Neuron (in vitro differentiated cells): ENCODE results near the gene C18orf63.

Experiments
- H2AFZ ChIP-seq: one replicate; pipeline ENCODE4 v1.6.1; 2013; ENCODE audit warnings: low read depth, mild to moderate bottlenecking, inconsistent platforms, low read length, moderate library complexity
- H3K27me3 ChIP-seq: one replicate; pipeline ENCODE4 v1.6.1; 2013; ENCODE audit warnings: low read length; ENCODE audit not compliant: insufficient read depth
- H3K36me3 ChIP-seq: one replicate; pipeline ENCODE4 v1.6.1; 2013; ENCODE audit warnings: low read length; ENCODE audit not compliant: insufficient read depth
- H3K4me1 ChIP-seq: one replicate; pipeline ENCODE4 v1.6.1; 2013; ENCODE audit warnings: low read length; ENCODE audit not compliant: insufficient read depth
- H3K4me3 ChIP-seq: 2 replicates; pipeline ENCODE4 v1.5.1; 2013; ENCODE audit warnings: mild to moderate bottlenecking, low read length, moderate library complexity
- H3K9me3 ChIP-seq: one replicate; pipeline ENCODE4 v1.6.1; 2013; ENCODE audit warnings: low read length

Gene C18orf63

DNA sequence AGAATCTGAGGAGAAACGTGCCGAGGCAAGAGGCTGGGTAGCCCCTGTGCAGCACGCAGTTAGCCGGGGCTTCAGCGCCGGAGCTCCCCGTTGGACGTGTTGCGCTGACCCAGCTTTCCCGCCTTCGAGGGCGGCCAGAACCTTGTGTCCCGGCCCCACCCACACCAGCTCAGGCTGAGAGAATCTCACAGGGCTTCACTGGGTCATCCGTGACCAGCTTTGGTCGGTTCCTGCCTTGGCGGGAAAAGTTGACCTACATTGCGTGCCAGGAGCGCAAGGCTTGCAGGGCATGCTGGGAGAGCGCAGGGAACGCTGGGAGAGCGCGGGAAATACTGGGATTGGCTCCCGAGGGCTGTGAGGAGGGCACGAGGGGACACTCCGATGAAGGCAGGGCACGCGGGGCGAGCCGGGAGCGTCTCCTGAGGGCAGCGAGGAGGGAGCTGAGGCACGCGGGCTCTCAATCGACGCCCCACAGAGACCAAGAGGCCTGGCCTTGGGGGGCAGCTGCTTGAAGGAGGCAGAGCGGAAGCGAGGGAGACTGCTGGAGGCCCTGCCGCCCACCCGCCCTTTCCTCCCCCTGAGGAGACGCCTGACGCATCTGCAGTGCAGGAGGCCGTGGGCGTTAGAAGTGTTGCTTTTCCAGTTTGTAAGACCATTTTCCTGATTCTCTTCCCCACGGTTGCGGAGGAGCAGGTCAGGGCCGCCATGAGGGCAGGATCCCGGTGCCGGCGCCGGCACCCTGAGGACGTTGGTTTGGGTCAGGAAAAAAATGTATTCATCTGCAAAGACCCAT lies at the start of gene C18orf63:
Gene C18orf63 (plus strand): TSS at position 376 of the 793 bp plus-strand sequence. CDS start 2,027 bp downstream, outside the sequence.
- no peak within 1 kb of the TSS for H3K4me3 ChIP-seq
- no peaks in the 10 kb centered on the region for H3K9me3 ChIP-seq
- no peaks in the 10 kb centered on the region for H3K4me1 ChIP-seq
- no peaks in the 10 kb centered on the region for H3K27me3 ChIP-seq
- no peaks in the 10 kb centered on the region for H3K36me3 ChIP-seq
- H2AFZ ChIP-seq, result no peak within 1 kb of the TSS

DNA sequence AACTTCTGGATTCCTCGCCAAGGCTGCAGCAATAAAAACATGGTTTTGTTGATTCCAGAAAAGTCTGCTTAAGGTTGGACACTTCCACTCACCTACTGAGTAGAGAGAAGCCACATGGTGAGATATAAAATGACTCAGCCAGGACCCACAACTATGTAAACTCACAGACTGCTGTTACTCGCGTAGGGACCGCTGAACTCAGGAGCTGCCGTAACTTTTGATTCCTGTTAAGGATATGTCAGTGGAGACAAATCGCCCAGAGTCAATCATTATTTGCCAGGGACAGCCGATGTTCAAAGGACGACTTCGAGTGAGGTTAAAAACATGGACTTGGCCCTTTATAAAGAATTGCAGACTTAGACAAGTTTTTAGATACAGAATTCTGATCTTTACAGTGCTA lies 49.5 kb upstream of the C18orf63 start:
- Histone ChIP-seq H3K4me3 (no peak overlapping the region), H2AFZ (no peak overlapping the region), H3K9me3 (peaks cover 3% of the 10 kb centered on the region), H3K36me3 (peaks cover 3% of the 10 kb centered on the region), H3K4me1 (no peaks in the 10 kb centered on the region), H3K27me3 (no peaks in the 10 kb centered on the region)

DNA sequence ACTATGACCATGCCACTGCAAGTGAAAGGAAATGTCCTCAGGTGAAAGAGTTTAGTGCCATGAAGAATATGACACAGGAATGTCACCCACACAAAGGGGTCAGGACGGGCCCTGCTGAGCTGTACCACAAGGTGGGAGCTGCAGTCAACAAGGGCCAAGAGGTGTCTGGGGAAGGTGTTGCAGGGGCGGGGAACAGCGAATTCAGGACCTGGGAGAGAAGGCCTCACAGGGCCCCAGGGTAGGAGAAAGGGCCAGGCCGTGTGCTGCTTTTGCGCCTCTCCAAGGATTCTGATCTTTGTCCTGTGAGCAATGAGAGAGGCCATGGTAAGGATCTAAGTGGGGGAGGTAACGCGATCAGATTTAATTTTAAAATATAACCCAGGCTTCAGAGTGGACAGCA lies 47.5 kb upstream of the C18orf63 start:
- no peak overlapping the region for H3K4me3 ChIP-seq
- no peaks in the 10 kb centered on the region for H3K27me3 ChIP-seq
- no peaks in the 10 kb centered on the region for H3K36me3 ChIP-seq
- H3K9me3 ChIP-seq, result peaks cover 3% of the 10 kb centered on the region
- no peak overlapping the region for H2AFZ ChIP-seq
- no peaks in the 10 kb centered on the region for H3K4me1 ChIP-seq

DNA sequence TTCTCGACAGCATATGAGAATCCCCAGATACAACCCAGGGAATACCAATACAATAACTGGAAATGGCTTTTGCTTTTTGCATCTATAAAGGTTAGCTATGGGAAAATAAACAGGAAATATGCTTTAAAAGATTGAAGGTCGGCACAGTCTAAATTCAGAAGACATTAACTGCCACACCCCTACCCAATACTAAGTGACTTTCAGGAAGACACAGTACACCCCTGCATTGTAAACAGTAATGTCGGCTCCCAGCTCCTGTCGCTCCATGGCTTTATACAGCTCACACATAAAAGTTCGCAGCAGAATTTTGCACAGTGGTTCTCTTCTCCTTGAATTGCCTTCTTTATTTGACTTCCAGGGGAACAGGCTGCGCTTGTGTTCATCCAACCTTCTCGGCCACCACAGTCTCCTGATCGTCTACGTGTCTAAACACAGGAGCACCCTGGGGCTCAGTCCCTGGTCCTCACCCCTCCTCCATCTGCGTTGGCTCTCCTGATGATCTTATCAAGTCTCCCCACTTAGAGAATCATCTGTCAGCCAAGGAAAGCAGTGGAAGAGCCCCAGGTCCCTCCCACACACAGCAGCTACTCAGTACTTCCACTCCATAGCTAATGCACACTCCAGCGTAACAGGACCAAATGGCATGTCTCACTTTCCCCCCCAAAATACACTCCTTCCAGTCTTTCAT lies 46.6 kb upstream of the C18orf63 start:
- no peaks in the 10 kb centered on the region for H3K36me3 ChIP-seq

DNA sequence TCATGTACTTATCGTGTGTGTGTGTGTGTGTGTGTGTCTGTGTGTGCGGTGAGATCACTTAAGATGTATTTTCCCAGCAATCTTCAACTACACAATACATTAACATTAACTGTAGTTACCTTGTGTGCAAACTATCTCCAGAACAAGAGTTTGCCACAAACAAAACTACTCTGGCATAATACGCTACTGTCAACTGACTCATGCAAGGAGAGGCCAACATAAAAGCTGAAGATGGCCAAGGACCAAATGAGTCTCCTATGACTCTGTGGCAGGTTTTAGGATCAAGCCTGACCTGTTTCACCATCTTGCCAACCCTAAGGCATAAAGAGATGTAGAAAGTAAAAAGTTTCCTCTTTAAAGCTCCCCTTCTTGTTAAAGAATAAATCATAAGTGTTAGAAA lies 44.0 kb upstream of the C18orf63 start:
- H3K4me3 ChIP-seq, result no peak overlapping the region
- H2AFZ ChIP-seq, result no peak overlapping the region
- no peaks in the 10 kb centered on the region for H3K4me1 ChIP-seq
- H3K36me3 ChIP-seq, result no peaks in the 10 kb centered on the region
- no peaks in the 10 kb centered on the region for H3K27me3 ChIP-seq
- H3K9me3 ChIP-seq, result no peaks in the 10 kb centered on the region

More for the DNA sequence above, 46.6 kb upstream of the C18orf63 start:
- Histone ChIP-seq H3K27me3 (no peaks in the 10 kb centered on the region), H3K4me1 (no peaks in the 10 kb centered on the region), H3K9me3 (peaks cover 3% of the 10 kb centered on the region), H3K4me3 (no peak overlapping the region), H2AFZ (no peak overlapping the region)

DNA sequence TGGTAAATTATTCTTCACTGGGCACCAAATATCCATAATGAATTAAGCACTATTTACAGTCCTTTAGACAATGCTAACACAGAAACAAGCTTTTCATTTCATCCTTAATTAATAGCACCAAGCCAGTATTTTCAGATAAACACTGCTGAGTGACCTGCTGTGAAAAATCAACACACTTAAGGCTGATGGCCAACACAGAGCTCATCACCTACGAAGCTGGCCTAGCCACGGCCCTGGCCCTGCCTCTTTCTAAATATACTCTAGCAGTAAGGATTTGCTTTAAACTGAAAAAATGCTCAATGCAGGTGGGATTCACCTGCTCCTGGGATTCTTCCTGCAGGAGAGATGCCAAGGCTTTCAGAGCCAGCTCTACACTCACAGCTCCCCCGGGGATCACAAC lies 42.2 kb upstream of the C18orf63 start:
- no peaks in the 10 kb centered on the region for H3K27me3 ChIP-seq
- no peak overlapping the region for H2AFZ ChIP-seq
- H3K36me3 ChIP-seq, result no peaks in the 10 kb centered on the region
- no peak overlapping the region for H3K4me3 ChIP-seq
- no peaks in the 10 kb centered on the region for H3K9me3 ChIP-seq
- no peaks in the 10 kb centered on the region for H3K4me1 ChIP-seq

DNA sequence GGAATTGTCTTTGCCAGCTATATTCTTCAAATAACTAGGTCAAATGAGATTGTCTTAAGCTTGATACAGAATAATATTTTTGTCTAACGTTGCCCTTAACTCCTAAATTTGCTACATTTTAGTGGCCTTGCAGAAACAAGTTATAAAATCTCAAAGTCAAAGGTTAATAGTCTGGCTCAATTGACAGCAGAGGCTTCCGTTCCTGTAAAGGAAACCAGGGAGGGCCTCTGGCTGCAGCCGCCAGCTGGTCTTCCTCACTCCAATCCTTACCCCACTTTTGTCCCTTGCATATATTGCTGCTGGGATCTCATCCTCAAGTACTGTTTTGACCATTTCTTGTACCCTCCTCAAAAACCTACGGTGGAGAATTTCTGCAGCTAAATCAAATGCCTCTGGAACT lies 40.9 kb upstream of the C18orf63 start:
- Histone ChIP-seq H2AFZ (no peak overlapping the region), H3K4me1 (no peaks in the 10 kb centered on the region), H3K27me3 (no peaks in the 10 kb centered on the region), H3K4me3 (no peak overlapping the region), H3K9me3 (no peaks in the 10 kb centered on the region), H3K36me3 (no peaks in the 10 kb centered on the region)

DNA sequence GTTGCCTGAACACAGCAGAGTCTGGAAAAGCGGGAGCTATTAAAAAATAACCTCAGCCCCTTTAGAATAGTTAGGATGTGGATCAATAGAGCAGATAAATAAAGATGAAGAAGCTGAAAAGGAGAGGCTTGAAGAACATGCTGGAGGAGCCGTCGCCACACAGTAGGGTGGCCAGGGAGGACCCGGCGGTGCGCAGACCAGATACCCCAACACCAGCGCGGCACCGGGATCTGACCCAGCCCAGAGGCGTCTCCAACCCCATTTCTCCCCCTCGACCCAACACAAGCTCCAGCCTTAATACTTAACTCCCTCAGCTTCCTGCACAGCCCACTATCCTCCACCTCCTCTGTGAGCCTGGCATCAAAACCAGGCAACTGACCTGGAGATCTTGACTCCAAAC lies 39.9 kb upstream of the C18orf63 start:
- no peak overlapping the region for H3K4me3 ChIP-seq
- H3K4me1 ChIP-seq, result no peaks in the 10 kb centered on the region
- H2AFZ ChIP-seq, result no peak overlapping the region
- H3K27me3 ChIP-seq, result no peaks in the 10 kb centered on the region
- H3K36me3 ChIP-seq, result no peaks in the 10 kb centered on the region
- H3K9me3 ChIP-seq, result no peaks in the 10 kb centered on the region

DNA sequence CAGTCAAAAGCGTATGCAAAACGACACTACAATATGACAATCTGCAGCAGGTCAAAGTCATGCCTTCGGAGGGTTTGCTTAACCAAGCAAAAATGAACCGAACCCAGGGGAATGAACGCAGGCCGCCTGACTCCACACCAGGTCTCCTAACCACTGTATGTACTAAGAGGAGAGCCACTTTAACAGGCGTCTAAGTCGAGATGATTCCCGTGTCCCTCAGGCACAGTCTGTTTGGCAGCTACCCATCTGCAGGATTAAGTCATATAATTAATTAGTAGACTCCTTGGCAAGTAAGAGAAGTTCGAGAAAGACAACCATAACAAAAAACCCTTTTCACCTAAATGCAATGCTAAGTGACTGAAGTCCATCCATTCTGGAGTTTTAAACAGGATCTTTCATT lies 39.0 kb upstream of the C18orf63 start:
- Histone ChIP-seq H3K4me3 (no peak overlapping the region), H3K36me3 (no peaks in the 10 kb centered on the region), H3K9me3 (no peaks in the 10 kb centered on the region), H2AFZ (no peak overlapping the region), H3K27me3 (no peaks in the 10 kb centered on the region), H3K4me1 (peaks cover 8% of the 10 kb centered on the region)

DNA sequence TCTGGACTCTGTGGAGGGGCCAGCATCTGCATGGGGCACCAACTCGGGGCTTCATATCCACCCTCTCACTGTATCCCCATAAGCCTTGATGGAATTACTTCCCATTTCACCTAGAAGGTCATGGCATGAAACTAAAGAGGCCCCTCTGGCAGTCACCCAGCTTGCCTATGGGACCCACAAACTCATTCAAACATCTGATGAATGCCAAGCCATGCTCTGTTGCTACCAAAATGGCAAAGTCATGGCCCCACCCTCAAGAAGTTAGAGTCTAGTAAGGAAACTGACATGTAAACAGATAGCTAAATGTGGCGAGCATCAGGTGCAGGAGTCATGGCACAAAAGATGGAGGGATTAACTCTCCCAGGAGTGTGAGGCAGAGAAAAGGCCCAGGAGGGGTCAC lies 38.3 kb upstream of the C18orf63 start:
- H3K4me3 ChIP-seq, result no peak overlapping the region
- H2AFZ ChIP-seq, result no peak overlapping the region
- H3K4me1 ChIP-seq, result peaks cover 12% of the 10 kb centered on the region
- no peaks in the 10 kb centered on the region for H3K9me3 ChIP-seq
- H3K36me3 ChIP-seq, result no peaks in the 10 kb centered on the region
- H3K27me3 ChIP-seq, result no peaks in the 10 kb centered on the region

DNA sequence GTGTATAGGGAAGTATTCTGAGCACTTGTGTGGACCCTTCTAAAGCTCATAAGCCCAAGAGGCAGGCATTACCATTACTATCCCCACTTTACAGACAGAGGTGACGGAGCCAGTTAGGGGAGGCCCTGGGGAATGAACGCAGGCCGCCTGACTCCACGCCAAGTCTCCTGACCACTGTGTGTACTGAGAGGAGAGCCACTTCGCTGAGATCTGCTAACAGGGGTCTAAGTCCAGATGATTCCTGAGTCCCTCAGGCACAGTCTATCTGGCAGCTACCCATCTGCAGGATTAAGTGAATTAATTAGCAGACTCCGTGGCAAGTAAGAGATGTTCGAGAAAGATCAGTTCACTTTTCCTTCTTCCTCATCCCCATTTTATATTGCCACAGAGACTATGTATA lies 37.6 kb upstream of the C18orf63 start:
- no peaks in the 10 kb centered on the region for H3K36me3 ChIP-seq
- H3K9me3 ChIP-seq, result no peaks in the 10 kb centered on the region
- H3K27me3 ChIP-seq, result no peaks in the 10 kb centered on the region
- no peak overlapping the region for H3K4me3 ChIP-seq
- no peak overlapping the region for H2AFZ ChIP-seq
- H3K4me1 ChIP-seq, result peaks cover 12% of the 10 kb centered on the region

DNA sequence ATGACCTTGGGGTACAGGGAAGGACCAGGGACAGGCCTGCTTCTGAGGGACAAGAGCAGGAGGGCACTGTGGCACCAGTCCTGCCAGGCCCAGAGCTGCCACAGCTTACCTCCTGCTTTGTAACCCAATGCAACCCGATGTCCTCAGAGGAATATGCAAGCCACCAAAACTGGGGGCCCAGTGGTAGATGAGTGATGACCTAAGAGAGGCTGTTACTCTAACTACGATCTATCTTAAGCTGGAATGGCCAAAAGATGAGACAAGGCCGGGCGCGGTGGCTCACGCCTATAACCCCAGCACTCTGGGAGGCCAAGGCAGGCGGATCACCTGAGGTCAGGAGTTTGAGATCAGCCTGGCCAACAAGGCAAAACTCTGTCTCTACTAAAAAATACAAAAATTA lies 36.7 kb upstream of the C18orf63 start:
- no peaks in the 10 kb centered on the region for H3K9me3 ChIP-seq
- H3K4me1 ChIP-seq, result peaks cover 18% of the 10 kb centered on the region

DNA sequence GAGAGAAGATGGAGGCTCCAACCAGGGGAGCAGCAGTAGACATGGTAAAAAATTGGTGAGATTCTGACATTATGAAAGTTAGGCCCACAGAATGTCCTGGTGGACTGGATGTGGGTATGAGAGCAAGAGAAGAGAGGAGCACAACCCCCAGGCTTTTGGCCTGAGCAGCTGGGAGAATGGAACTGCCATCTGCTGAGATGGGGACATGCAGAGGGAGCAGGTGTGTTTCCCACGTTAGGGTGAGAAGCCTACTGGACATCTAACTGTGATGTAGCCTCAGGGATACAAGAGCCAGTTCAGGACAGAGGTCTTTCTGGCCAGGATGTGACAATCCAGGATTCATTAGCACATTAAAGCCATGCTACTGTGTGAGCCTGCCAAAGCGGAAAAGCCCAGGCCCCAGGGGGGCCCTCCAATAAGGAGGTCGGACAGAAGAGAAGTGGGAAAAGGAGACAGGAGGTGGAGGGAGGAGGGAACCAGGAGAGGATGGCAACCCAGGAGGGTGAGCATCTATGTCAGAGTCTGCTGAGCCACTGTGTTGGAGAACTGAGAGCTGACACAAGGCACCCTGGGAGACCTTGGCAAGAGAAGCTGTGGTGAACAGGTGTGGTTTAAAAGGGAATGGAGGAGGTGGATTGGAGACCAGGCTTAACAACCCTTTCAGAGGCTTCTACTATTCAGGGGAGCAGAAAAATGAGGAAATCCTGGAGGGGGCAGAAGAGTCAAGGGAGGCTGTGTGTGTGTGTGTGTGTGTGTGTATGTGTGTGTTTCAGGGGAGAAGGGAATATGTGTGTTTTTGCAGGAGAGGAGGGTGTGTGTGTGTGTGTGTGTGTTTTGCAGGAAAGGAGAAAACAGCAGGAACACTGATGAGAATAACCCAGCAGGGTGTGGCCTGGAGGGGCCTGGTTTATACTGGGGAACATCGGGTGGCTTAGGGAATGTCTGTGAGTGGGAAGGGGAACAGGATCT lies 34.3 kb upstream of the C18orf63 start:
- no peaks in the 10 kb centered on the region for H3K36me3 ChIP-seq
- no peak overlapping the region for H3K4me3 ChIP-seq
- H3K27me3 ChIP-seq, result no peaks in the 10 kb centered on the region
- H3K4me1 ChIP-seq, result peaks cover 30% of the 10 kb centered on the region
- H3K9me3 ChIP-seq, result no peaks in the 10 kb centered on the region
- no peak overlapping the region for H2AFZ ChIP-seq

More for the DNA sequence above, 36.7 kb upstream of the C18orf63 start:
- Histone ChIP-seq H3K4me3 (no peak overlapping the region), H3K36me3 (no peaks in the 10 kb centered on the region), H2AFZ (no peak overlapping the region), H3K27me3 (no peaks in the 10 kb centered on the region)
